Ascending aorta (tissue), 2 donors: ENCODE results near the gene SUGP1. TPM values are rescaled to one million over a fixed set of nuclear protein-coding genes. Genes with fewer than 3 reads are reported as not detected.

Experiments
- DNase-seq, 2 donors: peaks; one replicate each; pipeline ENCODE4 v3.0.0-alpha.2; 2019; ENCODE audit warnings: low spot score in 2 of 2
- H3K27ac ChIP-seq, 2 donors: fragments of 200-600 bp; sonication (generic); one replicate each; pipeline ENCODE4 v1.5.1; 2016 to 2017; ENCODE audit warnings: mild to moderate bottlenecking in 1 of 2
- H3K27me3 ChIP-seq: fragments of 200-600 bp; sonication (generic); one replicate; pipeline ENCODE4 v1.5.1; 2017
- H3K36me3 ChIP-seq, 2 donors: fragments of 200-600 bp; sonication (generic); one replicate each; pipeline ENCODE4 v1.5.1; 2016
- H3K4me1 ChIP-seq, 2 donors: fragments of 200-600 bp; sonication (generic); one replicate each; pipeline ENCODE4 v1.5.1; 2016 to 2017; ENCODE audit warnings: mild to moderate bottlenecking in 1 of 2
- H3K4me3 ChIP-seq, 2 donors: fragments of 200-600 bp; sonication (generic); one replicate each; pipeline ENCODE4 v1.5.1; 2016 to 2017; ENCODE audit warnings: mild to moderate bottlenecking in 1 of 2
- H3K9me3 ChIP-seq, 2 donors: fragments of 200-600 bp; sonication (generic); one replicate each; pipeline ENCODE4 v1.5.1; 2016
- intact Hi-C: fragments of 100-400 bp; cut with DNase I; formaldehyde crosslinking; loops from one replicate; pipeline ENCODE4 v1.15.1; 2023
- total RNA-seq: library from RNA; depleted of rRNA; stranded (reverse); fragments of >200 nt; gene quantifications from one replicate; pipeline ENCODE4 v1.1.0, GENCODE V29; 2016
- TF ChIP-seq, protein P1 (sequence below), 3 experiments: fragments of 200-600 bp in 2 of 3; fragments of 450-650 bp in 1 of 3; sonication (generic) in 2 of 3; IDR thresholded peaks; one replicate each; pipeline ENCODE4 v1.5.1; 2016 to 2019; ENCODE audit warnings: antibody characterized with exemption in 3 of 3, mild to moderate bottlenecking in 1 of 3, moderate library complexity in 1 of 3

Gene SUGP1
- total RNA-seq, 1 donor from 2014 or later: 42.9 TPM

DNA sequence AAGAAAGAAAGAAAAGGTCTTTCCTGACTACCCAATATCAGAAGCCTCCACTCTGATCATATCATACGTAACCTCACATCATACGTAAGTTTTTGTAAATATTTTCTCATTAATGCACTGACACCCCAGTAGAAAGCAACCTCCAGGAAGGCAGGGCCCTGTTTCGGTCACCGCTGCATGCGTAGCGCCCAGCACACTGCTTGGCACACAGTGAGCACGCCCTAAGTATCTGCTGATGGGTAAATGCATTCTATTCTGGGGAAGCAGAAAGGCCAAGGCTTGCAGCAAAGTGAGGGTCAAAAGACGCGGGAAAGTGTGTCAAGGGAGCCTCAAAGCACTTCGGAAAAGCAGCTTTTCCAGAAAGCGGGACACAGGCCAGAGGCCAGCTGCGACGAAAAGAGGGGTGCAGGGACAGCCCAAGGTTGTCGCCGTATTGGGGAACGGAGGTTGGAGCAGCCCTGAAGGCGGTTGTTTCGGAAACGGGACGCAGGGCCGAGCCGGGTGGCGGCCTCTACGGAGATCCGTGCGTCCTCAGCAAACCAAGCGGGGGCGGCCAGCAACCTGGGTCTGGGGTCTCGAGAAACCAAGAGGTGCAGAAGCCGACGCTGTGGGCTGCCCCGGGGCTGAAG, 463 bp downstream of the SUGP1 start:
- Histone ChIP-seq H3K36me3 (peaks cover 16 to 35% of the 10 kb centered on the region in 2 donors), H3K27ac (peak overlapping the region; percentile 80 to 86), H3K4me1 (peaks cover 7 to 20% of the 10 kb centered on the region in 2 donors), H3K9me3 (no peaks in the 10 kb centered on the region), H3K4me3 (peak overlapping the region; percentile 76 to 88), H3K27me3 (no peaks in the 10 kb centered on the region)
- intact Hi-C loops: loop anchor here (2.0 kb wide), 1 partner anchor 127 kb away; the partner anchor contains the start of genes BORCS8 and RFXANK
- TF ChIP-seq, protein P1, sequence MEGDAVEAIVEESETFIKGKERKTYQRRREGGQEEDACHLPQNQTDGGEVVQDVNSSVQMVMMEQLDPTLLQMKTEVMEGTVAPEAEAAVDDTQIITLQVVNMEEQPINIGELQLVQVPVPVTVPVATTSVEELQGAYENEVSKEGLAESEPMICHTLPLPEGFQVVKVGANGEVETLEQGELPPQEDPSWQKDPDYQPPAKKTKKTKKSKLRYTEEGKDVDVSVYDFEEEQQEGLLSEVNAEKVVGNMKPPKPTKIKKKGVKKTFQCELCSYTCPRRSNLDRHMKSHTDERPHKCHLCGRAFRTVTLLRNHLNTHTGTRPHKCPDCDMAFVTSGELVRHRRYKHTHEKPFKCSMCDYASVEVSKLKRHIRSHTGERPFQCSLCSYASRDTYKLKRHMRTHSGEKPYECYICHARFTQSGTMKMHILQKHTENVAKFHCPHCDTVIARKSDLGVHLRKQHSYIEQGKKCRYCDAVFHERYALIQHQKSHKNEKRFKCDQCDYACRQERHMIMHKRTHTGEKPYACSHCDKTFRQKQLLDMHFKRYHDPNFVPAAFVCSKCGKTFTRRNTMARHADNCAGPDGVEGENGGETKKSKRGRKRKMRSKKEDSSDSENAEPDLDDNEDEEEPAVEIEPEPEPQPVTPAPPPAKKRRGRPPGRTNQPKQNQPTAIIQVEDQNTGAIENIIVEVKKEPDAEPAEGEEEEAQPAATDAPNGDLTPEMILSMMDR (IDR thresholded peaks at IDR 0.05): no peak
- no peak for DNase-seq

DNA sequence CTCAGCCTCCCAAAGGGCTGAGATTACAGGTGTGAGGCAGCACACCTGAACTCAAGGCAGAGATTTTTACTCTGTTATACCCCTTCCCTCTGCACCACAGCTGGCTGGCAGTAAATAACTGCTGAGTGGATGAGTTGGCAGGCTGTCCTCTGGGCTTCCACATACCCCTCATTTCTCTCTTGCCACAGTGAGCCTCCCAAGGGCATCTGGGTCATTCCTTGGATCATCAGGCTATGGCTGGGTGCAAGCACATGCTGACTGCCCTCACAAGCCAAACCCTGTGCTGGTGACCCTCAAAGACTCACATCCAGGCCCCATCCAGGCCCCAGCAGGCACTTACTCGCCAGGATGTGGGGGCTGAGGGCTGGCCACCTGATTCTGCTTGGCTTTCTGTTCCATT, 4.2 kb downstream of the SUGP1 start:
- no peak for DNase-seq
- Histone ChIP-seq H3K4me1 (peaks cover 2 to 10% of the 10 kb centered on the region in 2 donors), H3K4me3 (no peak overlapping the region), H3K27me3 (no peaks in the 10 kb centered on the region), H3K9me3 (no peaks in the 10 kb centered on the region), H3K27ac (no peak overlapping the region), H3K36me3 (peaks cover 27 to 44% of the 10 kb centered on the region in 2 donors)
- intact Hi-C loops: no loop called here
- TF ChIP-seq, protein P1 (IDR thresholded peaks at IDR 0.05): no peak

DNA sequence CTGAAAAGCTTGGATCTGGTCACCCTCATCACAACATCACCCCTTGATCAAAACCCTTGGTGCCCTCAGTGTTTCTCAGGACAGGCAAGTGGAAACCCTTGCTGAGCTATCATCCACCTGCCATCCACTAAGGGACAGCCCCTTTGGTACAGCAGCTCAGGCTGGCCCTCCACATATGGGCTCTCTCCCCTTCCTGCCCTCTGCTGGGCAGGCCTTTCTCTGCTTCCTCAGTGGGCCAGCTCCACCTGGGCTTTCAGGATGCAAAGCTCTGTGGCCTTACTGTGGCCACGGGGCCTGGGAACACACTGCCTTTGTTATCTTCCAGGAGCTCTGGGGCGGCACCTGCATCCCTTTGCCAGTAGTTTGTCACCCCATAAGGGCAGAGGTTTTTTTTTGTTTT, 4.9 kb downstream of the SUGP1 start:
- intact Hi-C loops: no loop called here
- peaks cover 2 to 10% of the 10 kb centered on the region in 2 donors for H3K4me1 ChIP-seq
- TF ChIP-seq, protein P1 (IDR thresholded peaks at IDR 0.05): no peak
- no peak overlapping the region for H3K4me3 ChIP-seq
- no peak for DNase-seq
- peaks cover 29 to 50% of the 10 kb centered on the region in 2 donors for H3K36me3 ChIP-seq
- H3K9me3 ChIP-seq: no peaks in the 10 kb centered on the region
- H3K27ac ChIP-seq: no peak overlapping the region
- H3K27me3 ChIP-seq: no peaks in the 10 kb centered on the region

DNA sequence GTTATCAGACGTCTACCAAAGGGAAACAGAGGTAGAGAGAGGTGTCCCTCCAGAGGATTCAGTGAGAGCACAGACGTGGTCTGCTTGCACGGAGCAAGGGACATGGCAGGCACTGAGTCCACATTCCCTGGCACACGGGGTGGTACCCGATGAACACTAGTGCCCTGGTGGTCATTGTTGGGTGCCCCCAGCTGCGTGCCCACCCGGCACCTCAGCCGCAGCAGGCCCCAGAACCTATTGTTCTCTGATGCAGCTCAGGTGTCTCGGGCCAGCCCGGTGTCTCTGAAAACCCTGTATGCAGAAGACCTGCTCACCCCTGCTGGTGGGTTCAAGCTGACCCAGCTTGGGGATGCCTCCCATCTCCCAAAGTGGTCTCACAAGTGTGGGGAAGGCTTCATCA, 11.9 kb downstream of the SUGP1 start:
- Histone ChIP-seq H3K9me3 (no peaks in the 10 kb centered on the region), H3K4me3 (no peak overlapping the region), H3K36me3 (peaks cover 60 to 83% of the 10 kb centered on the region in 2 donors), H3K27me3 (no peaks in the 10 kb centered on the region), H3K27ac (no peak overlapping the region), H3K4me1 (no peaks in the 10 kb centered on the region)
- intact Hi-C loops: no loop called here
- TF ChIP-seq, protein P1 (IDR thresholded peaks at IDR 0.05): no peak
- no peak for DNase-seq

DNA sequence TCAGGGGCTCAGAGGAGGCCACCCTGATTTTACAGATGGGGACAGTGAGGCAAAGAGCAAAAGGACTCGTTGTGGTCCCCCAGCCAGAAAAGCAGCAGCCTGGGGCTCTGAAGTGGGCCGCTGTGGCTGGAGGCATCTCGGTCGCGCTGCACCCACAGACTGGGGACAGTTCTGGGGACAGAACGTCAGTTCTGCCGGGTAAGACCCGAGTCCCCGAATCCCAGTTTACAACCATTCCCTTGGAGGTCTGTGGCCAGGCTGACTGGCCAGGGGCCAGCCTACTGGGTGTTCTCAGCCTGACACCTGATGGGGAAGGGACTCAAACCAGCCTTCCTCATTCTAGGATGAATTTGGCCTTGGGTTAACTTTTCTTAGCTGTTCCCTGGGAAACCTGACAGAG, 14.1 kb downstream of the SUGP1 start:
- no peak overlapping the region for H3K4me3 ChIP-seq
- intact Hi-C loops: no loop called here
- H3K27ac ChIP-seq: no peak overlapping the region
- no peak for DNase-seq
- peaks cover 73 to 91% of the 10 kb centered on the region in 2 donors for H3K36me3 ChIP-seq
- H3K4me1 ChIP-seq: no peaks in the 10 kb centered on the region
- TF ChIP-seq, protein P1 (IDR thresholded peaks at IDR 0.05): no peak
- H3K27me3 ChIP-seq: no peaks in the 10 kb centered on the region
- no peaks in the 10 kb centered on the region for H3K9me3 ChIP-seq
